Ishikawa (cell line): Measurements from ENCODE around the gene CRYGD.

Experiments
- CEBPB ChIP-seq: IDR thresholded peaks from 2 replicates; pipeline ENCODE4 v1.6.1; 2012
- CREB1 ChIP-seq: IDR thresholded peaks from 2 replicates; pipeline ENCODE4 v1.6.1; 2012; ENCODE audit warnings: low read depth
- EGR1 ChIP-seq: IDR thresholded peaks from 2 replicates; pipeline ENCODE4 v1.6.1; 2012
- EP300 ChIP-seq: IDR thresholded peaks from 2 replicates; pipeline ENCODE4 v1.6.1; 2012; ENCODE audit warnings: borderline replicate concordance
- FOXM1 ChIP-seq: IDR thresholded peaks from 2 replicates; pipeline ENCODE4 v1.6.1; 2012; ENCODE audit warnings: low read depth, borderline replicate concordance
- NFIC ChIP-seq: IDR thresholded peaks from 2 replicates; pipeline ENCODE4 v1.6.1; 2012
- RAD21 ChIP-seq: IDR thresholded peaks from 2 replicates; pipeline ENCODE4 v1.6.1; 2012; ENCODE audit warnings: low read depth
- TAF1 ChIP-seq: IDR thresholded peaks from 2 replicates; pipeline ENCODE4 v1.6.1; 2012; ENCODE audit warnings: low read depth, mild to moderate bottlenecking
- TCF12 ChIP-seq: IDR thresholded peaks from 2 replicates; pipeline ENCODE4 v1.6.1; 2012; ENCODE audit warnings: low read depth
- TEAD4 ChIP-seq: IDR thresholded peaks from 2 replicates; pipeline ENCODE4 v1.6.1; 2012
- YY1 ChIP-seq: IDR thresholded peaks from 2 replicates; pipeline ENCODE4 v1.6.1; 2012; ENCODE audit warnings: low read depth
- ZBTB7A ChIP-seq: IDR thresholded peaks from 2 replicates; pipeline ENCODE4 v1.6.1; 2012; ENCODE audit warnings: low read depth
- TF ChIP-seq, protein P1 (sequence below): IDR thresholded peaks from 2 replicates; pipeline ENCODE4 v1.6.1; 2012; ENCODE audit warnings: low read depth, mild to moderate bottlenecking
- TF ChIP-seq, protein P2 (sequence below): IDR thresholded peaks from 2 replicates; pipeline ENCODE4 v1.6.1; 2012
- TF ChIP-seq, protein P3 (sequence below): IDR thresholded peaks from 2 replicates; pipeline ENCODE4 v1.6.1; 2012

The CRYGD gene

DNA sequence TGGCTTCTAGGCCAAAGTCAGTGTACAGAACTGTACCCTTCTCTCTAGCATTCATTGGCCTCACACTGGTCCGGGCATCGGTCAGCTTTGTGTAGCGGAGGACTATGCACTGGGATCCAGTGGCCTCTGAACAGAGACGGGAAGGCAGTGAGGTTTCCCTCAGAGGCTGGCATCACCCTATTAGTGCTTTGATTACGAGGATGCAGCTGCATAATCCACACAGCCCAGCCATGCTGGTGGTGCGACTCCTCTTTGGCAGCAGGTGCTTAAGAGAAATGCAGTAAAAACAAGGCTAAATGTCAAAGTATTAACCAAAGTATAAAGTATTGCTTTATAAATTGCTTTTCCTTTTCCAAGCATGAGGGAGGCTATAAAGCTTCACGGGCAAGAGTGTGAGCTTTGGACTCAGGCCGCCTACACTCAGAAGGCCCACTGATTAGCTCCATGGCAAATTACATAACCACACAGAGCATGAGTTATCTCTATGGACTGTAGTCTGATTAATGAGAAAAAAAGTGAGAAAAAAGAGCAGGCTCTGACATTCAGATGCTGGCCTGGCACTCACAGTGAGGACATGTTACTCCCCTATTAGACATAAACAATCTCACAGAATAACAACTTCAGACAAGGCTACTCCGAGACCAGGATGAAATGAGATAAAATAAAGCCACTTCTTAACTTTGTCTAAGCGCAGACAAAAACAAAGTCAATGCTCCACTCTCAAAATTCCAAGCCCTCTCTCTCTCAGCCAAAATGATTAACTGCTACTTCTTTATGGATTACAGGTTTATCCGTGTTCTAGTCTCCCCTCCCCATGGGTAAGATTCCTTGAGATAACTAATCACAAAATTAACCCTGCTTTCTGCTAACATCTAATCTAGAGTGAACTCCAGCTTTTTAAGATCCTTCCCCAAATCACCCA lies 11.7 kb upstream of the CRYGD start:
- TF ChIP-seq EP300 (no peak), TEAD4 (no peak), TAF1 (no peak), NFIC (no peak), CREB1 (no peak), ZBTB7A (no peak), YY1 (no peak), TCF12 (no peak), CEBPB (no peak), FOXM1 (no peak), EGR1 (no peak), RAD21 (no peak)
- TF ChIP-seq, protein P1, sequence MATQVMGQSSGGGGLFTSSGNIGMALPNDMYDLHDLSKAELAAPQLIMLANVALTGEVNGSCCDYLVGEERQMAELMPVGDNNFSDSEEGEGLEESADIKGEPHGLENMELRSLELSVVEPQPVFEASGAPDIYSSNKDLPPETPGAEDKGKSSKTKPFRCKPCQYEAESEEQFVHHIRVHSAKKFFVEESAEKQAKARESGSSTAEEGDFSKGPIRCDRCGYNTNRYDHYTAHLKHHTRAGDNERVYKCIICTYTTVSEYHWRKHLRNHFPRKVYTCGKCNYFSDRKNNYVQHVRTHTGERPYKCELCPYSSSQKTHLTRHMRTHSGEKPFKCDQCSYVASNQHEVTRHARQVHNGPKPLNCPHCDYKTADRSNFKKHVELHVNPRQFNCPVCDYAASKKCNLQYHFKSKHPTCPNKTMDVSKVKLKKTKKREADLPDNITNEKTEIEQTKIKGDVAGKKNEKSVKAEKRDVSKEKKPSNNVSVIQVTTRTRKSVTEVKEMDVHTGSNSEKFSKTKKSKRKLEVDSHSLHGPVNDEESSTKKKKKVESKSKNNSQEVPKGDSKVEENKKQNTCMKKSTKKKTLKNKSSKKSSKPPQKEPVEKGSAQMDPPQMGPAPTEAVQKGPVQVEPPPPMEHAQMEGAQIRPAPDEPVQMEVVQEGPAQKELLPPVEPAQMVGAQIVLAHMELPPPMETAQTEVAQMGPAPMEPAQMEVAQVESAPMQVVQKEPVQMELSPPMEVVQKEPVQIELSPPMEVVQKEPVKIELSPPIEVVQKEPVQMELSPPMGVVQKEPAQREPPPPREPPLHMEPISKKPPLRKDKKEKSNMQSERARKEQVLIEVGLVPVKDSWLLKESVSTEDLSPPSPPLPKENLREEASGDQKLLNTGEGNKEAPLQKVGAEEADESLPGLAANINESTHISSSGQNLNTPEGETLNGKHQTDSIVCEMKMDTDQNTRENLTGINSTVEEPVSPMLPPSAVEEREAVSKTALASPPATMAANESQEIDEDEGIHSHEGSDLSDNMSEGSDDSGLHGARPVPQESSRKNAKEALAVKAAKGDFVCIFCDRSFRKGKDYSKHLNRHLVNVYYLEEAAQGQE: no peak
- TF ChIP-seq, protein P2, sequence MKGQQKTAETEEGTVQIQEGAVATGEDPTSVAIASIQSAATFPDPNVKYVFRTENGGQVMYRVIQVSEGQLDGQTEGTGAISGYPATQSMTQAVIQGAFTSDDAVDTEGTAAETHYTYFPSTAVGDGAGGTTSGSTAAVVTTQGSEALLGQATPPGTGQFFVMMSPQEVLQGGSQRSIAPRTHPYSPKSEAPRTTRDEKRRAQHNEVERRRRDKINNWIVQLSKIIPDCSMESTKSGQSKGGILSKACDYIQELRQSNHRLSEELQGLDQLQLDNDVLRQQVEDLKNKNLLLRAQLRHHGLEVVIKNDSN: no peak
- TF ChIP-seq, protein P3, sequence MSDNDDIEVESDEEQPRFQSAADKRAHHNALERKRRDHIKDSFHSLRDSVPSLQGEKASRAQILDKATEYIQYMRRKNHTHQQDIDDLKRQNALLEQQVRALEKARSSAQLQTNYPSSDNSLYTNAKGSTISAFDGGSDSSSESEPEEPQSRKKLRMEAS: no peak

DNA sequence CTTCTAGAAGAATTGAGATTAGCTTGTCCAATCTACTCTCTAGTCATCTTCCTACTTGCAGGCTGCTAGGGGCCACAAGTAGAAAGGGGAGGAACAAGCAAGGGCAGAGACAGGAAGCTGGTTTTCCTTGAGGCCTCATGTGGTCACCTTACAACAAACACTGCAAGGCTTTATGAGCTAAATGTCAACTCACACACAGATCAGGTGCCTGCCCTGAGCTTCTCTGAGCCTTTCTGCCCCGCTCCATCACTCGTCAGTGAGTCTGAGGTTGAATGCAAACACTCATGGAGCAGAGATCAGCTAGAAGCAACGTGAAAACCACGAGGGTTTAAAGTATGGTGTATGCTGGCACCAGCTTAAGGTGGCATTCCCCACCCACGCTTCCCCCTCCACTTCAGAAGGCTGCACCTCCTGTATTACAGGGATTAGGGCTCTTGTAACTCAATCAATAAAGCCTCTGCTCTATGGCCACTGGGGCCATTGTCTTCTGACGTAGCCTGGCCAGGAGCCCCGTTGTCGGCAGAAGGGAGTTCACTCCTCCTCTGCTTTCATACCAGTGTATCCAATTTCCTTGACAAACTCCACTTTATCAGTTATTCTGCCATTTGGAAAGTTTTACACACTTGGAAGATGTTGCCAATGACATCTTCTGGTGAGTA lies 10.7 kb upstream of the CRYGD start:
- TF ChIP-seq CEBPB (no peak), TEAD4 (no peak), NFIC (no peak), TCF12 (no peak), RAD21 (no peak), YY1 (no peak), CREB1 (no peak), ZBTB7A (no peak), TAF1 (no peak), EGR1 (no peak)
- TF ChIP-seq, protein P3: no peak
- TF ChIP-seq, protein P2: no peak

DNA sequence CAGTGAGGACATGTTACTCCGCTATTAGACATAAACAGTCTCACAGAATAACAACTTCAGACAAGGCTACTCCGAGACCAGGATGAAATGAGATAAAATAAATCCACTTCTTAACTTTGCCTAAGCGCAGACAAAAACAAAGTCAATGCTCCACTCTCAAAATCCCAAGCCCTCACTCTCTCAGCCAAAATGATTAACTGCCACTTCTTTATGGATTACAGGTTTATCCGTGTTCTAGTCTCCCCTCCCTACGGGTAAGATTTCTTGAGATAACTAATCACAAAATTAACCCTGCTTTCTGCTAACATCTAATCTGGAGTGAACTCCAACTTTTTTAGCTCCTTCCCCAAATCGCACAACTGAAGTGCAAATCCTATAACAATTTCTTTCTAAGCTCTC lies 6.4 kb upstream of the CRYGD start:
- TF ChIP-seq FOXM1 (no peak), EGR1 (no peak), TAF1 (no peak)
- TF ChIP-seq, protein P2: no peak

DNA sequence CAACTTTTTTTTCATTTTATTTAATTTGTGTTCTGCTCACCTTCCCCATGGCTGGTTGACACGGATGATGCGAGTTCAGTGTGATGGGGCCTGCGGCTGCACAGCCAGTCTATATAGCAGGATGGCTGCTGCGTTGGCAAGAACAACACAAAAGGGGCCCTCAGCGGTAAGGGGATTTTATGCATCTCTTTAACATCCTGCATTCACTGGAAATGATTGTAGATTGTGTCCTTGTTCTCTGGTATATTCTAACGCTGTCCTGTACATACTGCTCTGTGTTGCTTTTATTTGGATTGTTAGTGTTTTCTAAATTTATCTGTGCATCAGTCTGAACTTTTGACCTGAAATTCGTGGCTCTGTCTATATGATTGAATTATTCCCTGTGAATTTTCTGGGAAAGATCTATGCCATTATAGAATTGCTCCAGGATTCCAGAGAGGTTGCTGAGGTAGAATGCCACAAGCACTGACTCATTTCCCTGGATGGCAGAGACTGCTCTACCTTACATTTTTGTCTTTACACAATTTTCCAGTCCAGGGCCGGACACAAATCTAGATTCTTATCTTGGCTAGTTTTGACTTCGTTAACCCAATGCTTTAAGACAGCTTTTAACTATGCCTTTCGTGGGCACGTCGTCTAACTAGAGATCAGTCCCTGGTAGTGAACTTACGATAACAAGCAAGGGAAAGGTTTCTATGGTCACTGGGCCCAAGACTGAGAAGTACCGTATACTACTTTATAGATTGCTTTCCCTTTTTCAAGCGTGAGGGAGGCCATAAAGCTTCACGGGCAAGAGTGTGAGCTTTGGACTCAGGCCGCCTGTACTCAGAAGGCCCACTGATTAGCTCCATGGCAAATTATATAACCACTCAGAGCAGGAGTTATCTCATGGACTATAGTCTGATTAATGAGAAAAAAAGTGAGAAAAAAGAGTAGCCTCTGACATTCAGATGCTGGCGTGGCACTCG lies 5.7 kb upstream of the CRYGD start, which contains the start of gene CRYGC:
Gene CRYGC (minus strand): TSS at position 85 of the 968 bp plus-strand sequence. CDS start 36 bp downstream, at position 49.
- TF ChIP-seq NFIC (no peak), TAF1 (no peak), EP300 (no peak), CREB1 (no peak), TEAD4 (no peak), RAD21 (no peak), YY1 (no peak), FOXM1 (no peak), EGR1 (no peak), TCF12 (no peak), CEBPB (no peak)

DNA sequence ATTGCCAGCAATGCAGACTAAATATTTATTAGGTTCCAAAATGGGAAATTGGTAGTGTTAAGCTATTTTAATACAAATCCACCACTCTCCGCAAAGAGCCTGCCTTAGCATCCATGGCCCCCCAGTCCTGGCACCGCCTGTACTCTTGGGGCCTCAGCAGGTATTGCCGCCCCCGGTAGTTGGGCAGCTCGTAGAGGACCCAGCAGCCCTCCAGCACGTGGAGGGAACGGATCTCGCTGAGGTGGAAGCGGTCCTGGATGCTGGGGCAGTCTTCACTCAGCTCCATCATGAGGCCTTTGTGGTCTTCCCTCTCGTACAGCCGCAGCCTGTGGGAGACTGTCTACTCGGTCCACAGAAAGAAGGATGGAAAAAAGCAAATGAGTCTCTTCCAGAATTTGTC lies 3.8 kb upstream of the CRYGD start:
- no peak for TF ChIP-seq CEBPB
- no peak for TF ChIP-seq EP300
- TF ChIP-seq ZBTB7A: no peak
- TF ChIP-seq RAD21: no peak
- TF ChIP-seq TEAD4: no peak
- TF ChIP-seq, protein P2: no peak
- no peak for TF ChIP-seq YY1
- TF ChIP-seq, protein P1: no peak
- TF ChIP-seq, protein P3: no peak
- no peak for TF ChIP-seq FOXM1
- no peak for TF ChIP-seq TCF12
- no peak for TF ChIP-seq CREB1
- no peak for TF ChIP-seq EGR1
- TF ChIP-seq NFIC: no peak
- no peak for TF ChIP-seq TAF1
